ENCODE results near the gene XRCC4.
"Not testable (repeated sequence)": the region's sequence is repeated elsewhere in the genome, so short reads cannot be mapped to it uniquely, and the experiment has no call there.

XRCC4 gene

DNA sequence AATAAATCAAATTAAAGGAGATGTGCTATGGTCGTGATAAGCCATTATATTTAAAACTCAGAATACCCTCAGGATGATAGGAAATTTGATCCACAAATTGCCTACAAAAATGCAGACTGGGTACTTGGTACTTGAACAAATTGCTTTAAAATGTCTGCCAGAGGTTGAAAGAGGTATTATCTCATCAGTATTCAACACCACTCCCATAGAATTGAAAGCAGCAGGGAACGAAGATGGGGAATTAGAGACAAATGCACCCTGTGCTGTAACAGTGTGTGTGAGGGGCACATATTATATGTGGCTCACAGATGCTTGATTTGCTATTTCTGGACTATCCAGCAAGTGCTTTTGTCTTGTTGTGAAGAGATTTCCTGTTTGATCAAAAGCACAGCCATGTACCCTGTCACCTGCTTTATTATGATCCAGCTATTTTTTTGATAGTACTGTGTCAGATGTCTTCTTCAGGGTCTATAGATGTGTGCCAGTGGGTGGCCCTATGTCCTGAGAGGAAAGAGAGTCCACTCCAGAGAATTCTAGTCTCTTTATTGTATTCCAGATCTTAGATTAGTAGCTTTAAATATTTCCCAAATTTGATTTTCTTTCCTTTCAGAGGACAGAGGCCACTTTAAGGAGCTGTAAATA is 120.1 kb downstream of the XRCC4 start:
- FAIRE-seq = no peak

DNA sequence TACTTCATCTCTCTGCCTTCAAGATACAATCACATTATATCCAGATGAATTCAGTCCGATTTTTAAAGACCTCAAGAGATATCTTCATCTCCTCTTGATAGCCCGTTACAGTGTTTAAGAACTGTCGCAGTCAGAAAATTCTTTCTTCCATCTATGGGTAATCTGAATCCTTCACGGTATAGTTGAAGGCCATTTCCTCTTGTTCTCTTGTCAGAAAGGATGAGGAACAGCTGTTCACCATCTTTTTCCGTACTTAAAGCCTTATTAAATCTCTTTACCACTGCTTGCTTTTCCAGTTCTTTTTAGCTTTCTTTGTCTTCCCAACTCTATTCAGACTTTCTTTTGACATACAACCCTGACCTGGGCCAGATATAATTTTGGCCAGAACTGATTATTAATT is 121.8 kb downstream of the XRCC4 start:
- no peak for FAIRE-seq

GRCh38 chr5:83204651-83205050 is 127.3 kb downstream of the XRCC4 start:
- FAIRE-seq = no peak

GRCh38 chr5:83209963-83210362 is 132.6 kb downstream of the XRCC4 start:
- no peak for FAIRE-seq

- FAIRE-seq = no peak
These were observed 141.7 kb downstream of the XRCC4 start for GRCh38 chr5:83219077-83219476.

DNA sequence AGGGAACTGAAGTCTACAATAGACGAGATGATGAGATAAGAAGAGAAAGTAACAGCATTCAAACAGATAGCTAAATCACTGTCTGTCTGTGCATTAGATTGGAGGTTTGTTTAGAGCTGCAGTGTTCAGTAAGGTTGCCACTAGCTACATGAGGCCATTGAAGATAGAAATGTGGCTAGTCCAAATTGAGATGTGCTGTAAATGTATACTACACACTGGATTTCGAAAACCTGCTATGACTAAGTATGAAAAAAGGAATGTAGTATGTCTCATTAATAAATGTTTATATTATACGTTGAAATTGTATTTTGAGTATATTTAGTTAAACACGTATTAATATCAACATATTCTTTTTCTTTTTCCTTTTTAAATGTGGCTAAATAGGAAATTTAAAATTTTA is 142.1 kb downstream of the XRCC4 start:
- no peak for FAIRE-seq

- FAIRE-seq = no peak
These were observed 143.0 kb downstream of the XRCC4 start for GRCh38 chr5:83220331-83220730.

DNA sequence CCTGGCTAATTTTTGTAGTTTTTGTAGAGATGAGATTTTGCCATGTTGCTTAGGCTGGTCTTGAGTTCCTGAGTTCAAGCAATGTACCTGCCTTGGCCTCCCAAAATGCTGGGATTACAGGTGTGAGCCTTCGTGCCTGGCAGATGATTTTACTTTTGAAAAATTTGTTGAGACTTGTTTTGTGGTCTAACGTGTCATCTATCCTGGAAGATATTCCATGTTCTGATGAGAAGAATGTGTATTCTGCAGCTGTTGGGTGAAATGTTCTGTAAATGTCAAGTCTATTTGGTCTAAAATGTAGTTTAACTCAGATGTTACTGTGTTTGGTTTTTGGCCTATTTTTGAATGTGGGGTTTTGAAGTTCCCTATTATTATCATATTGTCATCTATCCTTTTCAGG is 145.6 kb downstream of the XRCC4 start:
- FAIRE-seq = no peak

DNA sequence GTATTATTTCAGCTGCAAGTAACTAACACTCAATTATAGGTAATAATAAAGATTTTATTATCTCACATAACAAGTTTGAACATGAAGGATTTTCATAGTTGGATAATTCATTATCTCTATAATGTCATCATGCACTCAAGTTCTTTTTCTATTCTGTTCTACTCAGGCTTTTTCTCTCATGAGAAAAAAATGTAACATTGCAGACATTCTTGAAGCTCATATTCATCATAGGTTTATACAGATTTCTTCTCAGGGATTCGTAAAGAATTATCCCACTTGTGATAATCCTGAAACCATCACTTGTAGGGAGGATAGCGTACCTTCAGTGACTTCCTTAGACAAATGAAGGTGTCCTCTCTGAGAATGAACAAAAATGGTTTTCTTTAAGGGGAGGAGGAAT is 150.3 kb downstream of the XRCC4 start:
- FAIRE-seq = no peak

GRCh38 chr5:83230511-83230910 is 153.2 kb downstream of the XRCC4 start:
- FAIRE-seq = no peak

GRCh38 chr5:83244516-83244915 is 167.2 kb downstream of the XRCC4 start:
- no peak for FAIRE-seq

- no peak for FAIRE-seq
These were observed 167.7 kb downstream of the XRCC4 start for GRCh38 chr5:83245037-83245436.

GRCh38 chr5:83246071-83246470 is 168.7 kb downstream of the XRCC4 start:
- FAIRE-seq = no peak

DNA sequence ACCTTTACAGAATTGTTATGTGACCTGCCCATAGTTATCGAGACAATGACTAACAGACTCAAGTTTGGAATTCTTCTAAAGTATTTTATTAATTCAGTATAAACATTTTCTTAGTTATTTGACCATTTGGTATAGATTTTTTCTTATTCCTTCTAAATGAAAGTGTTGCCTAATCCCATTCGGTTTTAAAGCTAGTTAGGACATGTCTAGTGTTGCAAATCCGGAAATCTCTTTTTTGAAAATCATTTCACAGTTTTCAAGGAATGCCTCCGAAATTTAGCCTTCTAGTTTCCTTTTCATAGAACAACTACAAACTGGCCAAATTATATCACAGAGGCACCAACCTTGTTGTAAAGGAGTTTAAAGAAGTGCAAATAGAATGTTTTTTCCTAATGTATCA is 171.8 kb downstream of the XRCC4 start:
- FAIRE-seq = no peak

GRCh38 chr5:83251849-83252248 is 174.5 kb downstream of the XRCC4 start:
- FAIRE-seq = no peak

GRCh38 chr5:83253720-83254119 is 176.4 kb downstream of the XRCC4 start:
- FAIRE-seq = no peak

GRCh38 chr5:83255268-83255667 is 177.9 kb downstream of the XRCC4 start:
- FAIRE-seq = no peak

DNA sequence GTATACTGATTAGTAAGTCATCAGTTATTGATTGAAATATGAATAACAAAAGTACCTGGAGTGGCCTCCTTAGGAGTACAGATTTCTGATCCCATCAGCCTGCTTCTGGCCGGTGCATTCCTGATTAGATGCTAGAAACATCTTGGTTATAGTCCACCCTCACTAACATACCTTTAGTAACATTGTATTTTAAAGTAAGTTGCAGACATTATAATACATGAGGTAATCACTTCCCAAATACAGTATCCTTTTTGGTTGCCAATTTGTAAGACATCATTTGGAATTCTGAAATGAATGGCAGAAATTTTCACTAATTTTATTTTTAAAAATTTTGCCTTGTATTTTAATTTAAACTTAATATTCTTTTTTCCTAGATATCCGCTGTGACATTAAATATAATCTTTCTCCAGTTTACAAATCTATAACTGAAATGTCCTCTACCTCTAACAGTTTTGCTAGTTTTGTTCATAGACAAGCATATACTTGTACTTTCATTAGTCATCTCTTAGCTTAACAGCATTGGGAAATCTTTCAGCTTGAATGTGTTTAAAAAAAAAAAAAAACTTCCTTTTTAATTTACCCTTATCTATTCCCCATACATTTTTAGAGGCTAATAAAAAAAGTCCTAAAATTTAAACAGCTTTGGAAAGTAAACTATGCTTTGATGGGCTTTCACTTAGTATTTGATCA is 178.9 kb downstream of the XRCC4 start:
- FAIRE-seq = no peak

DNA sequence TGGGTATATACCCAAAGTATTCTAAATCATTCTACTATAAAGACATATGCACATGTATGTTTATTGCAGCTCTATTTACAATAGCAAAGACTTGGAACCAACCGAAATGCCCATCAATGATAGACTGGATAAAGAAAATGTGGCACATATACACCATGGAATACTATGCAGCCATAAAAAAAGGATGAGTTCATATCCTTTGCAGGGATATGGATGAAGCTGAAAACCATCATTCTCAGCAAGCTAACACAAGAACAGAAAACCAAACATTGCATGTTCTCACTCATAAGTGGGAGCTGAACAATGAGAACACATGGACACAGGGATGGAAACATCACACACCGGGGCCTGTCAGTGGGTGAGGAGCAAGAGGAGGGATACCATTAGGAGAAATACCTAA is 180.3 kb downstream of the XRCC4 start:
- FAIRE-seq = not testable (repeated sequence)

- FAIRE-seq = no peak
These were observed 188.0 kb downstream of the XRCC4 start for GRCh38 chr5:83265318-83265717.

GRCh38 chr5:83270311-83270710 is 193.0 kb downstream of the XRCC4 start:
- no peak for FAIRE-seq

- no peak for FAIRE-seq
These were observed 199.8 kb downstream of the XRCC4 start for GRCh38 chr5:83277154-83277553.

- FAIRE-seq = no peak
These were observed 200.6 kb downstream of the XRCC4 start for GRCh38 chr5:83277953-83278352.

GRCh38 chr5:83281176-83281575 is 203.8 kb downstream of the XRCC4 start:
- no peak for FAIRE-seq

- FAIRE-seq = no peak
These were observed 204.3 kb downstream of the XRCC4 start for GRCh38 chr5:83281658-83282057.
